HepG2 (cell line): ENCODE data around the gene CHIC2.

Experiments used
- CENPX ChIP-seq: sonication (generic); formaldehyde crosslinking; IDR thresholded peaks from 2 replicates; pipeline ENCODE4 v1.9.0; 2021; ENCODE audit warnings: mild to moderate bottlenecking, missing genetic modification reagents, moderate library complexity
- NR2F2 ChIP-seq: IDR thresholded peaks from 2 replicates; pipeline ENCODE4 v1.6.1; 2012; ENCODE audit warnings: low read depth, inconsistent platforms, borderline replicate concordance
- TF ChIP-seq, protein P1 (sequence below): sonication (generic); formaldehyde crosslinking; IDR thresholded peaks from 2 replicates; pipeline ENCODE4 v1.5.0; 2020; ENCODE audit warnings: mild to moderate bottlenecking, missing genetic modification reagents, moderate library complexity
- TF ChIP-seq, protein P2 (sequence below): sonication (generic); formaldehyde crosslinking; IDR thresholded peaks from 2 replicates; pipeline ENCODE4 v1.5.0; 2020; ENCODE audit warnings: mild to moderate bottlenecking, missing genetic modification reagents

GRCh38 chr4:54099748-54100574 lies 35.6 kb upstream of the CHIC2 start, which contains the start of gene GSX2:
- TF ChIP-seq, protein P1, sequence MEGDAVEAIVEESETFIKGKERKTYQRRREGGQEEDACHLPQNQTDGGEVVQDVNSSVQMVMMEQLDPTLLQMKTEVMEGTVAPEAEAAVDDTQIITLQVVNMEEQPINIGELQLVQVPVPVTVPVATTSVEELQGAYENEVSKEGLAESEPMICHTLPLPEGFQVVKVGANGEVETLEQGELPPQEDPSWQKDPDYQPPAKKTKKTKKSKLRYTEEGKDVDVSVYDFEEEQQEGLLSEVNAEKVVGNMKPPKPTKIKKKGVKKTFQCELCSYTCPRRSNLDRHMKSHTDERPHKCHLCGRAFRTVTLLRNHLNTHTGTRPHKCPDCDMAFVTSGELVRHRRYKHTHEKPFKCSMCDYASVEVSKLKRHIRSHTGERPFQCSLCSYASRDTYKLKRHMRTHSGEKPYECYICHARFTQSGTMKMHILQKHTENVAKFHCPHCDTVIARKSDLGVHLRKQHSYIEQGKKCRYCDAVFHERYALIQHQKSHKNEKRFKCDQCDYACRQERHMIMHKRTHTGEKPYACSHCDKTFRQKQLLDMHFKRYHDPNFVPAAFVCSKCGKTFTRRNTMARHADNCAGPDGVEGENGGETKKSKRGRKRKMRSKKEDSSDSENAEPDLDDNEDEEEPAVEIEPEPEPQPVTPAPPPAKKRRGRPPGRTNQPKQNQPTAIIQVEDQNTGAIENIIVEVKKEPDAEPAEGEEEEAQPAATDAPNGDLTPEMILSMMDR (CRISPR knock-in tag) = no peak
- TF ChIP-seq, protein P2, sequence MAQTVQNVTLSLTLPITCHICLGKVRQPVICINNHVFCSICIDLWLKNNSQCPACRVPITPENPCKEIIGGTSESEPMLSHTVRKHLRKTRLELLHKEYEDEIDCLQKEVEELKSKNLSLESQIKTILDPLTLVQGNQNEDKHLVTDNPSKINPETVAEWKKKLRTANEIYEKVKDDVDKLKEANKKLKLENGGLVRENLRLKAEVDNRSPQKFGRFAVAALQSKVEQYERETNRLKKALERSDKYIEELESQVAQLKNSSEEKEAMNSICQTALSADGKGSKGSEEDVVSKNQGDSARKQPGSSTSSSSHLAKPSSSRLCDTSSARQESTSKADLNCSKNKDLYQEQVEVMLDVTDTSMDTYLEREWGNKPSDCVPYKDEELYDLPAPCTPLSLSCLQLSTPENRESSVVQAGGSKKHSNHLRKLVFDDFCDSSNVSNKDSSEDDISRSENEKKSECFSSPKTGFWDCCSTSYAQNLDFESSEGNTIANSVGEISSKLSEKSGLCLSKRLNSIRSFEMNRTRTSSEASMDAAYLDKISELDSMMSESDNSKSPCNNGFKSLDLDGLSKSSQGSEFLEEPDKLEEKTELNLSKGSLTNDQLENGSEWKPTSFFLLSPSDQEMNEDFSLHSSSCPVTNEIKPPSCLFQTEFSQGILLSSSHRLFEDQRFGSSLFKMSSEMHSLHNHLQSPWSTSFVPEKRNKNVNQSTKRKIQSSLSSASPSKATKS (CRISPR knock-in tag) = no peak
- no peak for TF ChIP-seq CENPX
- no peak for TF ChIP-seq NR2F2
